Measurements from ENCODE around the gene SASS6. TPM values are rescaled to one million over a fixed set of nuclear protein-coding genes. Genes with fewer than 3 reads are reported as not detected.
A peak's percentile ranks its signal among the peaks of the same experiment; 100 is the strongest.

The SASS6 gene
- total and polyA plus RNA-seq, 10 of the 15 experiments (the other 5 are each of a cell fraction or from before 2014, with no cell fraction given), result 6.6 to 17.9 (median 10.2) TPM

GRCh38 chr1:100077531-100077930 lies 55.2 kb downstream of the SASS6 start (continued):
- no peak for TF ChIP-seq PBX3 (IDR thresholded peaks at IDR 0.05; ENCODE audit: insufficient replicate concordance, low read depth, low read length)
- no peak for TF ChIP-seq NFYB (IDR thresholded peaks at IDR 0.05; ENCODE audit: insufficient read depth, low read depth, low read length)
- TF ChIP-seq MTA2 (IDR thresholded peaks at IDR 0.05; ENCODE audit: low read depth), result peak; percentile 20; the same call in 1 of the 2 replicates
- TF ChIP-seq IRF4 (IDR thresholded peaks at IDR 0.05; ENCODE audit: low read depth, low read length), result no peak
- TF ChIP-seq TAF1 (IDR thresholded peaks at IDR 0.05; ENCODE audit: borderline replicate concordance, low read depth, low read length), result no peak
- TF ChIP-seq ATF7 (IDR thresholded peaks at IDR 0.05; ENCODE audit: low read depth), result 0 out of 2 replicates have a peak, but pooled peaks have one; percentile 9
- TF ChIP-seq SIN3A (IDR thresholded peaks at IDR 0.05; ENCODE audit: low read depth, low read length), result no peak
- TF ChIP-seq NFIC (IDR thresholded peaks at IDR 0.05; ENCODE audit: low read depth, low read length), result no peak; the same call in 1 of the 2 replicates
- TF ChIP-seq POLR2AphosphoS2 (IDR thresholded peaks at IDR 0.05; ENCODE audit: low read depth, low read length), result no peak
- no peak for TF ChIP-seq RB1 (IDR thresholded peaks at IDR 0.05; ENCODE audit: borderline replicate concordance)
- TF ChIP-seq NKRF (conservative IDR thresholded peaks at IDR 0.05), result no peak
- TF ChIP-seq NR2C2 (IDR thresholded peaks at IDR 0.05; ENCODE audit: borderline replicate concordance, control insufficient read depth, insufficient read length, low read depth), result no peak
- TF ChIP-seq MTA3 (IDR thresholded peaks at IDR 0.05; ENCODE audit: borderline replicate concordance, low read length), result no peak
- no peak for TF ChIP-seq FOXM1 (IDR thresholded peaks at IDR 0.05; ENCODE audit: low read depth, low read length)
- TF ChIP-seq SMARCA5 (IDR thresholded peaks at IDR 0.05), result no peak; the same call in 1 of the 2 replicates
- no peak for TF ChIP-seq STAT3 (IDR thresholded peaks at IDR 0.05; ENCODE audit: low read depth, low read length)
- no peak; the same call in 1 of the 2 replicates for TF ChIP-seq EED (IDR thresholded peaks at IDR 0.05; ENCODE audit: low read depth)
- TF ChIP-seq CHD1 (IDR thresholded peaks at IDR 0.05; ENCODE audit: low read depth, low read length), result no peak
- no peak for TF ChIP-seq EZH2 (IDR thresholded peaks at IDR 0.05; ENCODE audit: borderline replicate concordance, control insufficient read depth, low read depth, low read length)
- no peak for TF ChIP-seq FOXK2 (IDR thresholded peaks at IDR 0.05)

All from GM12878 (cell line).